K562 (cell line): Measurements from ENCODE around the gene KLRC2. TPM values are rescaled to one million over a fixed set of nuclear protein-coding genes. Genes with fewer than 3 reads are reported as not detected.
"Not testable (repeated sequence)": the region's sequence is repeated elsewhere in the genome, so short reads cannot be mapped to it uniquely, and the experiment has no call there.

ENCODE experiments used
- ATAC-seq: fragments of 200-7000 bp; cut with Tn5 transposase; 3 replicates; pipeline ENCODE4 v1.9.1; 2020; ENCODE audit warnings: moderate library complexity
- BruUV-seq: library from RNA; stranded (reverse); fragments of 400-500 nt; replicated peaks from 2 replicates; lab custom pipeline; 2021; lab: Mats Ljungman, UMichigan
- CTCF ChIA-PET: fragments of 300-600 bp; formaldehyde crosslinking; extraction: SDS; loops from one replicate; lab custom pipeline; 2021; ENCODE audit warnings: low intra/inter-chr PET ratio; lab: Yijun Ruan, JAX
- POLR2A ChIA-PET: fragments of 300-600, 350-650 bp; sonication (Branson Sonifier 250); formaldehyde crosslinking; extraction: SDS; loops from one replicate; lab custom pipeline; 2021; ENCODE audit warnings: antibody characterized with exemption, inconsistent platforms; lab: Yijun Ruan, JAX
- DNase-seq, 4 experiments: peaks; one replicate each; pipeline versions ENCODE4 v3.0.0 to v3.0.0-alpha.2; 2011 to 2018; ENCODE audit warnings: low spot score in 3 of 4, mixed read lengths in 3 of 4; ENCODE audit errors: extremely low read depth in 1 of 4
- FAIRE-seq: peaks from 2 replicates; lab custom pipeline; 2011; peaks lifted over from hg19 to GRCh38; lab: Jason Lieb, UNC
- H2AFZ ChIP-seq: 2 replicates; pipeline ENCODE4 v1.6.0; 2011; ENCODE audit warnings: low read depth, low read length, control low read depth, inconsistent platforms
- H3K27ac ChIP-seq: fragments of 200-600 bp; 3 replicates; pipeline ENCODE4 v1.8.0; 2011; ENCODE audit warnings: low read depth, mild to moderate bottlenecking, control low read depth, inconsistent platforms, low read length, moderate library complexity, mixed read lengths; ENCODE audit errors: extremely low read depth
- H3K27me3 ChIP-seq, 2 experiments: fragments of 300-600 bp in 1 of 2; 2 replicates in 1 of 2; 3 replicates in 1 of 2; pipeline versions ENCODE4 v1.6.0 to v1.8.0; 2011; ENCODE audit warnings: inconsistent platforms in 2 of 2, low read length in 2 of 2, mild to moderate bottlenecking in 1 of 2, mixed read lengths in 1 of 2, moderate library complexity in 1 of 2; ENCODE audit not compliant: control insufficient read depth in 2 of 2, insufficient read depth in 2 of 2
- H3K36me3 ChIP-seq: fragments of 300-600 bp; 3 replicates; pipeline ENCODE4 v1.8.0; 2011; ENCODE audit warnings: mild to moderate bottlenecking, low read length, inconsistent platforms; ENCODE audit not compliant: control insufficient read depth, insufficient read depth
- H3K4me1 ChIP-seq, 2 experiments: fragments of 200-600 bp in 1 of 2; replicated peaks in 1 of 2; 2 replicates in 1 of 2; 3 replicates in 1 of 2; pipeline versions ENCODE4 v1.5.1 to v1.8.0; 2011; ENCODE audit warnings: inconsistent platforms in 2 of 2, low read length in 2 of 2, mild to moderate bottlenecking in 1 of 2, mixed read lengths in 1 of 2, moderate library complexity in 1 of 2; ENCODE audit not compliant: control insufficient read depth in 2 of 2, insufficient read depth in 2 of 2
- H3K4me2 ChIP-seq: 2 replicates; pipeline ENCODE4 v1.6.1; 2011; ENCODE audit warnings: low read length, control low read depth, inconsistent platforms, mixed read lengths; ENCODE audit not compliant: insufficient read depth
- H3K4me3 ChIP-seq: fragments of 200-600 bp; sonication (generic), shearing (Covaris generic); 2 replicates; pipeline ENCODE4 v1.5.1; 2016; ENCODE audit warnings: control low read depth, inconsistent platforms
- H3K79me2 ChIP-seq: fragments of 200-600 bp; 3 replicates; pipeline ENCODE4 v1.8.0; 2011; ENCODE audit warnings: low read length, inconsistent platforms; ENCODE audit not compliant: control insufficient read depth, insufficient read depth
- H3K9ac ChIP-seq, 2 experiments: 2 replicates each; pipeline versions ENCODE4 v1.6.0 to v1.6.1; 2011; ENCODE audit warnings: low read depth in 2 of 2, low read length in 2 of 2, control low read depth in 1 of 2, inconsistent platforms in 1 of 2, mild to moderate bottlenecking in 1 of 2, mixed read lengths in 1 of 2; ENCODE audit not compliant: insufficient read depth in 1 of 2
- H3K9me1 ChIP-seq: one replicate; pipeline ENCODE4 v1.6.0; 2011; ENCODE audit warnings: inconsistent platforms, mild to moderate bottlenecking, low read length, moderate library complexity; ENCODE audit not compliant: control insufficient read depth, insufficient read depth
- H3K9me3 ChIP-seq: replicated peaks from 2 replicates; pipeline ENCODE4 v1.5.1; 2011; ENCODE audit warnings: low read depth, low read length, inconsistent platforms; ENCODE audit not compliant: control insufficient read depth, insufficient read depth
- H4K20me1 ChIP-seq: replicated peaks from 2 replicates; pipeline ENCODE4 v1.6.1; 2011; ENCODE audit warnings: low read length, inconsistent platforms, mixed read lengths; ENCODE audit not compliant: control insufficient read depth, insufficient read depth
- BMI1 ChIP-seq: fragments of 150-350 bp; IDR thresholded peaks from 2 replicates; pipeline ENCODE4 v1.6.1; 2014; ENCODE audit warnings: low read length
- MAFF ChIP-seq: IDR thresholded peaks from 2 replicates; pipeline ENCODE4 v1.6.1; 2012; ENCODE audit warnings: low read length, improper control_type of control experiment
- MGA ChIP-seq: fragments of 450-650 bp; IDR thresholded peaks from 2 replicates; pipeline ENCODE4 v1.6.1; 2016; ENCODE audit warnings: mild to moderate bottlenecking, moderate library complexity
- ZNF146 ChIP-seq: IDR thresholded peaks from one replicate; pipeline ENCODE4 v1.6.1; 2018; ENCODE audit warnings: missing compliant biosample characterization; ENCODE audit not compliant: unreplicated experiment
- ZNF766 ChIP-seq: fragments of 200-800 bp; sonication (Bioruptor generic); conservative IDR thresholded peaks from 2 replicates; pipeline ENCODE4 v1.6.1; 2016; ENCODE audit warnings: missing genetic modification characterization, missing compliant biosample characterization
- WGBS: fragments of 100-300 bp; shearing (Covaris generic); methylation state at CpG from one replicate; pipeline ENCODE4 v1.1.6; 2016; ENCODE audit warnings: low coverage, mixed read lengths; ENCODE audit not compliant: insufficient coverage; ENCODE audit errors: missing lambda C conversion rate; 5-methylcytosine and 5-hydroxymethylcytosine counted together
- in situ Hi-C: fragments of 300-500 bp; cut with MboI; formaldehyde crosslinking; loops from 4 replicates; pipeline ENCODE4 v1.15.0; 2018; ENCODE audit warnings: inconsistent platforms, mixed read lengths
- intact Hi-C: fragments of 100-400 bp; cut with micrococcal nuclease; formaldehyde crosslinking; loops from 2 replicates; pipeline ENCODE4 v1.14.2; 2022
- polyA plus RNA-seq, 8 experiments: library from polyadenylated mRNA; depleted of rRNA in 4 of 8; stranded (reverse) in 5 of 8; unstranded in 3 of 8; fragments of >200 nt; fragmentation: Nextera tagmentation in 2 of 8; fragmentation: Illumina TruSeq in 1 of 8; extraction: Ambion mirVana in 2 of 8; extraction: Trizol in 1 of 8; gene quantifications; 2 replicates each; pipeline versions ENCODE4 v1.2.1 to v1.2.3, GENCODE V29; 2011 to 2014; ENCODE audit warnings: inconsistent platforms in 1 of 8, missing spikeins in 1 of 8
- total RNA-seq, 7 experiments: library from RNA; depleted of rRNA in 6 of 7; stranded (reverse); fragments of >200 nt in 6 of 7; fragmentation: Illumina TruSeq in 2 of 7; extraction: Trizol in 2 of 7; gene quantifications; 2 replicates each; pipeline versions ENCODE4 v1.2.1 to v1.2.3, GENCODE V29; 2011 to 2021; ENCODE audit warnings: low replicate concordance in 1 of 7

KLRC2 gene
- total and polyA plus RNA-seq, 9 of the 15 experiments (the other 6 are each of a cell fraction or from before 2014, with no cell fraction given) = not detected

DNA sequence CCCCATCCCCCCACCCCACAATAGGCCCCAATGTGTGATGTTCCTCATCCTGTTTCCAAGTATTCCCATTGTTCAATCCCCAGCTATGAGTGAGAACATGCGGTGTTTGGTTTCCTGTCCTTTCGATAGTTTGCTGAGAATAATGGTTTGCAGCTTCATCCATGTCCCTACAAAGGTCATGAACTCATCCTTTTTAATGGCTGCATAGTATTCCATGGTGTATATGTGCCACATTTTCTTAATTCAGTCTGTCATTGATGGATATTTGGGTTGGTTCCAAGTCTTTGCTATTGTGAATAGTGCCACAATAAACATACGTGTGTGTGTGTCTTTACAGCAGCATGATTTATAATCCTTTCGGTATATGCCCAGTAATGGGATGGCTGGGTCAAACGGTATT, 37.0 kb upstream of the KLRC2 start:
- CTCF ChIA-PET, H2AFZ ChIP-seq, H3K4me3 ChIP-seq, intact Hi-C loops, DNase-seq, H3K9ac ChIP-seq, H3K9me1 ChIP-seq, H3K4me2 ChIP-seq, FAIRE-seq, in situ Hi-C loops, H4K20me1 ChIP-seq, BruUV-seq, ATAC-seq, H3K79me2 ChIP-seq, H3K27me3 ChIP-seq, H3K27ac ChIP-seq, H3K4me1 ChIP-seq, H3K36me3 ChIP-seq, POLR2A ChIA-PET, H3K9me3 ChIP-seq: not testable (repeated sequence)
- 6% methylated on average over 3 of the region's 5 CpGs for WGBS
- TF ChIP-seq ZNF146 (CRISPR knock-in tag) = peak; percentile 69

- Histone ChIP-seq H3K4me2 (no peak overlapping the region), H3K4me1 (no peaks in the 10 kb centered on the region), H4K20me1 (no peaks in the 10 kb centered on the region), H3K9ac (no peak overlapping the region), H3K27me3 (no peaks in the 10 kb centered on the region), H2AFZ (no peak overlapping the region), H3K79me2 (no peaks in the 10 kb centered on the region), H3K36me3 (no peaks in the 10 kb centered on the region), H3K4me3 (no peak overlapping the region), H3K9me1 (no peaks in the 10 kb centered on the region), H3K9me3 (no peaks in the 10 kb centered on the region), H3K27ac (no peak overlapping the region)
- ChIA-PET POLR2A (no interaction called here), CTCF (no interaction called here)
- ATAC-seq (no peak), FAIRE-seq (no peak), DNase-seq (no peak)
- no TSS peak for BruUV-seq
- WGBS = 0% methylated on average over 1 of the region's 1 CpG
- in situ Hi-C loops = no loop called here
- intact Hi-C loops = no loop called here
- TF ChIP-seq BMI1 (no peak), MGA (no peak), ZNF766 (no peak), MAFF (no peak)
Observed at GRCh38 chr12:10469701-10470100, 33.9 kb upstream of the KLRC2 start.
